H9 (cell line): ENCODE data around the gene DIP2A. TPM values are rescaled to one million over a fixed set of nuclear protein-coding genes. Genes with fewer than 3 reads are reported as not detected.

ENCODE experiments used
- DNase-seq: peaks from one replicate; pipeline ENCODE4 v3.0.0-alpha.2; 2017
- H2AFZ ChIP-seq: one replicate; pipeline ENCODE4 v1.6.1; 2013; ENCODE audit warnings: mild to moderate bottlenecking, low read length, control low read depth, moderate library complexity
- H2AK5ac ChIP-seq: 2 replicates; pipeline ENCODE4 v1.6.1; 2013; ENCODE audit warnings: low read length, control low read depth, mixed read lengths; ENCODE audit not compliant: insufficient read length
- H2BK120ac ChIP-seq: one replicate; pipeline ENCODE4 v1.6.1; 2013; ENCODE audit warnings: low read depth, mild to moderate bottlenecking, low read length, control low read depth, inconsistent platforms; ENCODE audit not compliant: poor library complexity, severe bottlenecking
- H2BK12ac ChIP-seq: 2 replicates; pipeline ENCODE4 v1.6.1; 2013; ENCODE audit warnings: low read length, control low read depth, mixed read lengths, low read depth; ENCODE audit not compliant: insufficient read length
- H2BK15ac ChIP-seq: 2 replicates; pipeline ENCODE4 v1.6.1; 2013; ENCODE audit warnings: low read depth, low read length, control low read depth
- H2BK20ac ChIP-seq: one replicate; pipeline ENCODE4 v1.6.1; 2013; ENCODE audit warnings: low read depth, mild to moderate bottlenecking, low read length, control low read depth, inconsistent platforms; ENCODE audit not compliant: poor library complexity, severe bottlenecking
- H2BK5ac ChIP-seq: 2 replicates; pipeline ENCODE4 v1.6.1; 2013; ENCODE audit warnings: low read length, control low read depth, mixed read lengths; ENCODE audit not compliant: insufficient read length
- H3K14ac ChIP-seq: 2 replicates; pipeline ENCODE4 v1.6.1; 2013; ENCODE audit warnings: low read length, control low read depth; ENCODE audit not compliant: insufficient read depth
- H3K18ac ChIP-seq: 2 replicates; pipeline ENCODE4 v1.6.1; 2013; ENCODE audit warnings: low read depth, mild to moderate bottlenecking, mixed read lengths, low read length, control low read depth; ENCODE audit not compliant: insufficient read length
- H3K23ac ChIP-seq: 2 replicates; pipeline ENCODE4 v1.6.1; 2013; ENCODE audit warnings: low read length, control low read depth, mixed read lengths, low read depth; ENCODE audit not compliant: insufficient read length
- H3K23me2 ChIP-seq: 2 replicates; pipeline ENCODE4 v1.6.1; 2013; ENCODE audit warnings: low read depth, mild to moderate bottlenecking, mixed read lengths, low read length, control low read depth; ENCODE audit not compliant: insufficient read length, poor library complexity, severe bottlenecking
- H3K27ac ChIP-seq: 2 replicates; pipeline ENCODE4 v1.5.1; 2013; ENCODE audit warnings: low read length, control low read depth, mixed read lengths, low read depth; ENCODE audit not compliant: insufficient read length
- H3K27me3 ChIP-seq: 2 replicates; pipeline ENCODE4 v1.6.1; 2013; ENCODE audit warnings: low read length, control low read depth, inconsistent platforms; ENCODE audit not compliant: insufficient read depth
- H3K4ac ChIP-seq: 2 replicates; pipeline ENCODE4 v1.6.1; 2013; ENCODE audit warnings: low read depth, mild to moderate bottlenecking, control low read depth, inconsistent platforms, low read length, moderate library complexity
- H3K4me1 ChIP-seq: 2 replicates; pipeline ENCODE4 v1.6.1; 2013; ENCODE audit warnings: low read length, control low read depth, inconsistent platforms; ENCODE audit not compliant: insufficient read depth
- H3K4me2 ChIP-seq: 2 replicates; pipeline ENCODE4 v1.6.1; 2013; ENCODE audit warnings: low read length, control low read depth, mixed read lengths; ENCODE audit not compliant: insufficient read length, insufficient read depth
- H3K56ac ChIP-seq: 2 replicates; pipeline ENCODE4 v1.6.1; 2013; ENCODE audit warnings: low read depth, mild to moderate bottlenecking, mixed read lengths, low read length, control low read depth; ENCODE audit not compliant: insufficient read length
- H3K79me1 ChIP-seq: 2 replicates; pipeline ENCODE4 v1.6.1; 2013; ENCODE audit warnings: low read depth, mild to moderate bottlenecking, moderate library complexity, low read length, control low read depth, inconsistent platforms; ENCODE audit not compliant: insufficient read depth, poor library complexity, severe bottlenecking
- H3K79me2 ChIP-seq: 2 replicates; pipeline ENCODE4 v1.6.1; 2013; ENCODE audit warnings: low read length, control low read depth, inconsistent platforms; ENCODE audit not compliant: insufficient read depth
- H3K9ac ChIP-seq: 2 replicates; pipeline ENCODE4 v1.6.1; 2013; ENCODE audit warnings: low read length, control low read depth, mixed read lengths; ENCODE audit not compliant: insufficient read length; ENCODE audit errors: extremely low read depth
- H3K9me3 ChIP-seq: one replicate; pipeline ENCODE4 v1.6.1; 2013; ENCODE audit warnings: low read depth, low read length, inconsistent platforms; ENCODE audit not compliant: control insufficient read depth
- H3T11ph ChIP-seq: one replicate; pipeline ENCODE4 v1.6.1; 2013; ENCODE audit warnings: mild to moderate bottlenecking, low read length, control low read depth, inconsistent platforms
- H4K20me1 ChIP-seq: one replicate; pipeline ENCODE4 v1.6.1; 2013; ENCODE audit not compliant: control insufficient read depth, insufficient read length, insufficient read depth
- H4K5ac ChIP-seq: 2 replicates; pipeline ENCODE4 v1.6.1; 2013; ENCODE audit warnings: low read depth, mild to moderate bottlenecking, mixed read lengths, low read length, control low read depth; ENCODE audit not compliant: insufficient read length
- H4K8ac ChIP-seq: replicated peaks from 2 replicates; pipeline ENCODE4 v1.6.1; 2013; ENCODE audit warnings: low read length, control low read depth, mixed read lengths, low read depth; ENCODE audit not compliant: insufficient read length
- H4K91ac ChIP-seq: 2 replicates; pipeline ENCODE4 v1.6.1; 2013; ENCODE audit warnings: low read depth, mild to moderate bottlenecking, moderate library complexity, mixed read lengths, low read length, control low read depth; ENCODE audit not compliant: insufficient read length
- H3K27ac Mint-ChIP-seq, 3 experiments: 2 replicates in 2 of 3; 3 replicates in 1 of 3; pipeline ENCODE4 v1.8.0; 2020 to 2021; ENCODE audit warnings: mixed read lengths in 3 of 3, mild to moderate bottlenecking in 1 of 3, moderate library complexity in 1 of 3
- H3K27me3 Mint-ChIP-seq: 2 replicates; pipeline ENCODE4 v1.8.0; 2021; ENCODE audit warnings: low read depth, mild to moderate bottlenecking, moderate library complexity, mixed read lengths
- H3K36me3 Mint-ChIP-seq, 3 experiments: 2 replicates in 2 of 3; 3 replicates in 1 of 3; pipeline ENCODE4 v1.8.0; 2020 to 2021; ENCODE audit warnings: low read depth in 3 of 3, mixed read lengths in 3 of 3; ENCODE audit not compliant: insufficient read depth in 1 of 3
- H3K4me1 Mint-ChIP-seq, 2 experiments: 2 replicates each; pipeline ENCODE4 v1.8.0; 2020; ENCODE audit warnings: mixed read lengths in 2 of 2
- H3K4me3 Mint-ChIP-seq, 2 experiments: 2 replicates in 1 of 2; 3 replicates in 1 of 2; pipeline ENCODE4 v1.8.0; 2020 to 2021; ENCODE audit warnings: mild to moderate bottlenecking in 2 of 2, mixed read lengths in 2 of 2, moderate library complexity in 1 of 2
- H3K9me3 Mint-ChIP-seq, 2 experiments: 2 replicates in 1 of 2; 3 replicates in 1 of 2; pipeline ENCODE4 v1.8.0; 2020; ENCODE audit warnings: mild to moderate bottlenecking in 2 of 2, mixed read lengths in 2 of 2, moderate library complexity in 1 of 2
- WGBS: extraction: QIAGEN DNeasy Blood & Tissue Kit; methylation state at CpG from one replicate; pipeline ENCODE4 v1.1.7; 2013; ENCODE audit warnings: missing lambda C conversion rate, low lambda C conversion rate, mixed read lengths; ENCODE audit not compliant: insufficient read length; ENCODE audit errors: extremely low coverage; 5-methylcytosine and 5-hydroxymethylcytosine counted together
- total RNA-seq: library from RNA; stranded (reverse); gene quantifications from 2 replicates; pipeline ENCODE4 v1.2.1, GENCODE V29; 2021
- TF ChIP-seq, protein P1 (sequence below): fragments of 200-600 bp; sonication (generic); conservative IDR thresholded peaks from 3 replicates; pipeline ENCODE4 v1.8.0; 2021; ENCODE audit warnings: antibody characterized with exemption, mild to moderate bottlenecking

Gene DIP2A
- total RNA-seq, 1 experiment from 2014 or later = 25.2 TPM

DNA sequence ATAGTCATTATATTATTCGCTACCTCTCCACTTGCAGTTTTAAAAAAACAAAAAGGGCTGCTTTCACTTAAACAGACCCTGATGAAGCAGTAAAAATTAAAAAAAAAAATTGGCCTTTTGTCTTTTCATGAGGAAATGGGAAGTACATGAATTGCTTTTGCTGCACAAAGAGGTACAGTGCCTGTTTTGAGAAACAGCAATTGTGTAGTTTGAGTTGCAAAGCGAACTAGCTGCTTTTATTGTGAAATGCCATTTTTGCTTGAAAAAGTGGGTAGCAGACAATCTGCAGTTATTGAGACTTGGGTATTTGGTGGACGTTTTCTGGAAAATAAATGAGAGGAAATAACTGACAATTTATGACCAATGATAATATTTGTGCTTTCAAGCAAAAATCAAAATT lies 7.0 kb downstream of the DIP2A start:
- H4K20me1 ChIP-seq = no peaks in the 10 kb centered on the region
- H3K27ac ChIP-seq = no peak overlapping the region
- H3K79me2 ChIP-seq = no peaks in the 10 kb centered on the region; the same call in 1 of the 2 replicates
- no peak overlapping the region for H2BK12ac ChIP-seq
- no peak overlapping the region for H3K18ac ChIP-seq
- H3K27me3 ChIP-seq = no peaks in the 10 kb centered on the region
- H3K79me1 ChIP-seq = no peaks in the 10 kb centered on the region
- H3K9me3 ChIP-seq = no peaks in the 10 kb centered on the region
- no peak overlapping the region for H4K8ac ChIP-seq
- TF ChIP-seq, protein P1, sequence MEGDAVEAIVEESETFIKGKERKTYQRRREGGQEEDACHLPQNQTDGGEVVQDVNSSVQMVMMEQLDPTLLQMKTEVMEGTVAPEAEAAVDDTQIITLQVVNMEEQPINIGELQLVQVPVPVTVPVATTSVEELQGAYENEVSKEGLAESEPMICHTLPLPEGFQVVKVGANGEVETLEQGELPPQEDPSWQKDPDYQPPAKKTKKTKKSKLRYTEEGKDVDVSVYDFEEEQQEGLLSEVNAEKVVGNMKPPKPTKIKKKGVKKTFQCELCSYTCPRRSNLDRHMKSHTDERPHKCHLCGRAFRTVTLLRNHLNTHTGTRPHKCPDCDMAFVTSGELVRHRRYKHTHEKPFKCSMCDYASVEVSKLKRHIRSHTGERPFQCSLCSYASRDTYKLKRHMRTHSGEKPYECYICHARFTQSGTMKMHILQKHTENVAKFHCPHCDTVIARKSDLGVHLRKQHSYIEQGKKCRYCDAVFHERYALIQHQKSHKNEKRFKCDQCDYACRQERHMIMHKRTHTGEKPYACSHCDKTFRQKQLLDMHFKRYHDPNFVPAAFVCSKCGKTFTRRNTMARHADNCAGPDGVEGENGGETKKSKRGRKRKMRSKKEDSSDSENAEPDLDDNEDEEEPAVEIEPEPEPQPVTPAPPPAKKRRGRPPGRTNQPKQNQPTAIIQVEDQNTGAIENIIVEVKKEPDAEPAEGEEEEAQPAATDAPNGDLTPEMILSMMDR = no peak
- H4K91ac ChIP-seq = no peak overlapping the region
- no peak overlapping the region for H2BK15ac ChIP-seq
- no peak overlapping the region for H3K23ac ChIP-seq
- H3K23me2 ChIP-seq = no peaks in the 10 kb centered on the region
- no peak overlapping the region for H3K56ac ChIP-seq
- H3K4me3 Mint-ChIP-seq = no peak overlapping the region
- no peak overlapping the region for H3K9ac ChIP-seq
- no peaks in the 10 kb centered on the region for H3K9me3 Mint-ChIP-seq
- no peak overlapping the region for H3K4me2 ChIP-seq
- H4K5ac ChIP-seq = no peak overlapping the region
- WGBS = no CpG with 5 or more reads among the region's 3 CpGs
- no peak for DNase-seq
- no peaks in the 10 kb centered on the region for H3K4me1 Mint-ChIP-seq
- H3K36me3 Mint-ChIP-seq = peaks cover 5 to 23% (median 21%) of the 10 kb centered on the region in 3 experiments; a peak in 6 of 7 replicates
- no peak overlapping the region for H2AFZ ChIP-seq
- H3T11ph ChIP-seq = no peak overlapping the region
- H2BK5ac ChIP-seq = no peak overlapping the region
- no peak overlapping the region for H3K14ac ChIP-seq
- H2BK120ac ChIP-seq = no peak overlapping the region
- no peaks in the 10 kb centered on the region for H3K27me3 Mint-ChIP-seq
- no peak overlapping the region for H2AK5ac ChIP-seq
- no peaks in the 10 kb centered on the region for H3K4me1 ChIP-seq
- H3K4ac ChIP-seq = no peak overlapping the region
- H2BK20ac ChIP-seq = no peak overlapping the region
- H3K27ac Mint-ChIP-seq = no peak overlapping the region
